ENCODE data around the gene DHRSX. TPM values are rescaled to one million over a fixed set of nuclear protein-coding genes. Genes with fewer than 3 reads are reported as not detected.

DHRSX gene
- total and polyA plus RNA-seq, 2 donors (not counting 3 experiments of a cell fraction or from before 2014, with no cell fraction given): 27.1 to 37.7 TPM

DNA sequence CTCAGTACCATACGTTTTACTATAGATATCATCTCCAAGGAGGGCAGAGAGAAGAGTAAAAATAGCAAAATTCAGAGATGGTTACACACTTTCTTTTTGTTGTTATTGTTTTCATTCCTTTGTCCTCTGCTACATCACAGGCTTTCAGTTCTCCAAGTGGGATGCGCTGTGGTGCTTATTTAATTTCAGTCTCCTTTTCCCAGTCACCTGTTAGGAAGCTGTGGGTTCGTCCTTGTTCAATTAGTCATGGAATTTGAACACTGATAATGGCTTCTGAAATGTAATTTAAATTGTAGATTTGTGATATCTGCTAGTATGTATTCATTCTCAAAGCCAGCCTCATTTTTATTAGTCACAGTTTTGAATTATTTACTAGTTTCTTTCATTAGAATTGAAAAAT is 38.8 kb upstream of the DHRSX start:
- BruUV-seq (replicated peaks): no TSS peak

More for the DNA sequence above, 38.8 kb upstream of the DHRSX start:
- no peaks in the 10 kb centered on the region for H3K9me1 ChIP-seq (replicated peaks; ENCODE audit: control insufficient read depth, extremely low read depth, insufficient read depth, low read length)
- no peak for TF ChIP-seq MYC (IDR thresholded peaks at IDR 0.05; ENCODE audit: low read depth, low read length)
- no peak for TF ChIP-seq JUN (IDR thresholded peaks at IDR 0.05; ENCODE audit: borderline replicate concordance, insufficient read depth, insufficient read length, low read depth)
- no peak for TF ChIP-seq POLR2A (IDR thresholded peaks at IDR 0.05; ENCODE audit: low read depth, low read length)
- TF ChIP-seq, protein P1, sequence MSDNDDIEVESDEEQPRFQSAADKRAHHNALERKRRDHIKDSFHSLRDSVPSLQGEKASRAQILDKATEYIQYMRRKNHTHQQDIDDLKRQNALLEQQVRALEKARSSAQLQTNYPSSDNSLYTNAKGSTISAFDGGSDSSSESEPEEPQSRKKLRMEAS (IDR thresholded peaks at IDR 0.05; ENCODE audit: insufficient read depth, insufficient read length): no peak
- no peak for TF ChIP-seq POLR2AphosphoS5 (IDR thresholded peaks at IDR 0.05; ENCODE audit: insufficient read depth, low read depth, low read length)
- TF ChIP-seq, protein P2, sequence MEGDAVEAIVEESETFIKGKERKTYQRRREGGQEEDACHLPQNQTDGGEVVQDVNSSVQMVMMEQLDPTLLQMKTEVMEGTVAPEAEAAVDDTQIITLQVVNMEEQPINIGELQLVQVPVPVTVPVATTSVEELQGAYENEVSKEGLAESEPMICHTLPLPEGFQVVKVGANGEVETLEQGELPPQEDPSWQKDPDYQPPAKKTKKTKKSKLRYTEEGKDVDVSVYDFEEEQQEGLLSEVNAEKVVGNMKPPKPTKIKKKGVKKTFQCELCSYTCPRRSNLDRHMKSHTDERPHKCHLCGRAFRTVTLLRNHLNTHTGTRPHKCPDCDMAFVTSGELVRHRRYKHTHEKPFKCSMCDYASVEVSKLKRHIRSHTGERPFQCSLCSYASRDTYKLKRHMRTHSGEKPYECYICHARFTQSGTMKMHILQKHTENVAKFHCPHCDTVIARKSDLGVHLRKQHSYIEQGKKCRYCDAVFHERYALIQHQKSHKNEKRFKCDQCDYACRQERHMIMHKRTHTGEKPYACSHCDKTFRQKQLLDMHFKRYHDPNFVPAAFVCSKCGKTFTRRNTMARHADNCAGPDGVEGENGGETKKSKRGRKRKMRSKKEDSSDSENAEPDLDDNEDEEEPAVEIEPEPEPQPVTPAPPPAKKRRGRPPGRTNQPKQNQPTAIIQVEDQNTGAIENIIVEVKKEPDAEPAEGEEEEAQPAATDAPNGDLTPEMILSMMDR (IDR thresholded peaks at IDR 0.05; ENCODE audit: extremely low read depth in 1 of 2, insufficient read depth in 1 of 2, low read depth in 1 of 2, low read length in 2 of 2): no peak
- no peak for TF ChIP-seq FOS (IDR thresholded peaks at IDR 0.05; ENCODE audit: borderline replicate concordance, insufficient read depth, low read length)
- TF ChIP-seq GATA2 (IDR thresholded peaks at IDR 0.05; ENCODE audit: insufficient read depth, insufficient read length, low read depth, low read length): no peak
- dilution Hi-C loops (cut with MboI; ENCODE audit: extremely low pct_ligation_motif_present, low sequenced_read_pairs): no loop called here
- no peaks in the 10 kb centered on the region for H3K36me3 ChIP-seq (ENCODE audit: control insufficient read depth in 2 of 2, extremely low read depth in 1 of 2, insufficient read depth in 2 of 2, low read length in 2 of 2)
- no peak overlapping the region for H3K4me3 ChIP-seq (replicated peaks in 1 of 3; ENCODE audit: insufficient read depth in 1 of 3, low read depth in 1 of 3, low read length in 3 of 3)
- FAIRE-seq (no peak), DNase-seq (ENCODE audit: low read depth, low spot score) (no peak)
- H3K9me3 ChIP-seq (replicated peaks; ENCODE audit: control insufficient read depth, insufficient read depth, low read length): no peaks in the 10 kb centered on the region
- H2AFZ ChIP-seq (ENCODE audit: low read depth, low read length): no peak overlapping the region
- ChIA-PET POLR2A (no interaction called here), CTCF (no interaction called here)
- no peaks in the 10 kb centered on the region for H3K79me2 ChIP-seq (ENCODE audit: control insufficient read depth, insufficient read depth, low read length)
- no peak overlapping the region for H3K9ac ChIP-seq (replicated peaks; ENCODE audit: extremely low read depth, insufficient read depth, low read length)
- H4K20me1 ChIP-seq (replicated peaks; ENCODE audit: control insufficient read depth, extremely low read depth, insufficient read depth, low read length): no peaks in the 10 kb centered on the region
- no peak overlapping the region for H3K27ac ChIP-seq (ENCODE audit: insufficient read depth, low read depth, low read length)
- no peaks in the 10 kb centered on the region for H3K4me1 ChIP-seq (ENCODE audit: control insufficient read depth, extremely low read depth, insufficient read depth, low read length)
- H3K27me3 ChIP-seq (ENCODE audit: control insufficient read depth in 2 of 2, insufficient read depth in 2 of 2, low read length in 2 of 2): no peaks in the 10 kb centered on the region
- intact Hi-C loops (cut with micrococcal nuclease): no loop called here
- no peak overlapping the region for H3K4me2 ChIP-seq (ENCODE audit: insufficient read depth, low read length)

Data from endothelial cell of umbilical vein (primary cell).